H9 (cell line): ENCODE measurements around the gene LRRC8E. TPM values are rescaled to one million over a fixed set of nuclear protein-coding genes. Genes with fewer than 3 reads are reported as not detected.

Source experiments
- DNase-seq: peaks from one replicate; pipeline ENCODE4 v3.0.0-alpha.2; 2017
- H2AFZ ChIP-seq: one replicate; pipeline ENCODE4 v1.6.1; 2013; ENCODE audit warnings: mild to moderate bottlenecking, low read length, control low read depth, moderate library complexity
- H2AK5ac ChIP-seq: 2 replicates; pipeline ENCODE4 v1.6.1; 2013; ENCODE audit warnings: low read length, control low read depth, mixed read lengths; ENCODE audit not compliant: insufficient read length
- H2BK120ac ChIP-seq: one replicate; pipeline ENCODE4 v1.6.1; 2013; ENCODE audit warnings: low read depth, mild to moderate bottlenecking, low read length, control low read depth, inconsistent platforms; ENCODE audit not compliant: poor library complexity, severe bottlenecking
- H2BK12ac ChIP-seq: 2 replicates; pipeline ENCODE4 v1.6.1; 2013; ENCODE audit warnings: low read length, control low read depth, mixed read lengths, low read depth; ENCODE audit not compliant: insufficient read length
- H2BK15ac ChIP-seq: 2 replicates; pipeline ENCODE4 v1.6.1; 2013; ENCODE audit warnings: low read depth, low read length, control low read depth
- H2BK20ac ChIP-seq: one replicate; pipeline ENCODE4 v1.6.1; 2013; ENCODE audit warnings: low read depth, mild to moderate bottlenecking, low read length, control low read depth, inconsistent platforms; ENCODE audit not compliant: poor library complexity, severe bottlenecking
- H2BK5ac ChIP-seq: 2 replicates; pipeline ENCODE4 v1.6.1; 2013; ENCODE audit warnings: low read length, control low read depth, mixed read lengths; ENCODE audit not compliant: insufficient read length
- H3K14ac ChIP-seq: 2 replicates; pipeline ENCODE4 v1.6.1; 2013; ENCODE audit warnings: low read length, control low read depth; ENCODE audit not compliant: insufficient read depth
- H3K18ac ChIP-seq: 2 replicates; pipeline ENCODE4 v1.6.1; 2013; ENCODE audit warnings: low read depth, mild to moderate bottlenecking, mixed read lengths, low read length, control low read depth; ENCODE audit not compliant: insufficient read length
- H3K23ac ChIP-seq: 2 replicates; pipeline ENCODE4 v1.6.1; 2013; ENCODE audit warnings: low read length, control low read depth, mixed read lengths, low read depth; ENCODE audit not compliant: insufficient read length
- H3K23me2 ChIP-seq: 2 replicates; pipeline ENCODE4 v1.6.1; 2013; ENCODE audit warnings: low read depth, mild to moderate bottlenecking, mixed read lengths, low read length, control low read depth; ENCODE audit not compliant: insufficient read length, poor library complexity, severe bottlenecking
- H3K27ac ChIP-seq: 2 replicates; pipeline ENCODE4 v1.5.1; 2013; ENCODE audit warnings: low read length, control low read depth, mixed read lengths, low read depth; ENCODE audit not compliant: insufficient read length
- H3K27me3 ChIP-seq: 2 replicates; pipeline ENCODE4 v1.6.1; 2013; ENCODE audit warnings: low read length, control low read depth, inconsistent platforms; ENCODE audit not compliant: insufficient read depth
- H3K4ac ChIP-seq: 2 replicates; pipeline ENCODE4 v1.6.1; 2013; ENCODE audit warnings: low read depth, mild to moderate bottlenecking, control low read depth, inconsistent platforms, low read length, moderate library complexity
- H3K4me1 ChIP-seq: 2 replicates; pipeline ENCODE4 v1.6.1; 2013; ENCODE audit warnings: low read length, control low read depth, inconsistent platforms; ENCODE audit not compliant: insufficient read depth
- H3K4me2 ChIP-seq: 2 replicates; pipeline ENCODE4 v1.6.1; 2013; ENCODE audit warnings: low read length, control low read depth, mixed read lengths; ENCODE audit not compliant: insufficient read length, insufficient read depth
- H3K56ac ChIP-seq: 2 replicates; pipeline ENCODE4 v1.6.1; 2013; ENCODE audit warnings: low read depth, mild to moderate bottlenecking, mixed read lengths, low read length, control low read depth; ENCODE audit not compliant: insufficient read length
- H3K79me1 ChIP-seq: 2 replicates; pipeline ENCODE4 v1.6.1; 2013; ENCODE audit warnings: low read depth, mild to moderate bottlenecking, moderate library complexity, low read length, control low read depth, inconsistent platforms; ENCODE audit not compliant: insufficient read depth, poor library complexity, severe bottlenecking
- H3K79me2 ChIP-seq: 2 replicates; pipeline ENCODE4 v1.6.1; 2013; ENCODE audit warnings: low read length, control low read depth, inconsistent platforms; ENCODE audit not compliant: insufficient read depth
- H3K9ac ChIP-seq: 2 replicates; pipeline ENCODE4 v1.6.1; 2013; ENCODE audit warnings: low read length, control low read depth, mixed read lengths; ENCODE audit not compliant: insufficient read length; ENCODE audit errors: extremely low read depth
- H3K9me3 ChIP-seq: one replicate; pipeline ENCODE4 v1.6.1; 2013; ENCODE audit warnings: low read depth, low read length, inconsistent platforms; ENCODE audit not compliant: control insufficient read depth
- H3T11ph ChIP-seq: one replicate; pipeline ENCODE4 v1.6.1; 2013; ENCODE audit warnings: mild to moderate bottlenecking, low read length, control low read depth, inconsistent platforms
- H4K20me1 ChIP-seq: one replicate; pipeline ENCODE4 v1.6.1; 2013; ENCODE audit not compliant: control insufficient read depth, insufficient read length, insufficient read depth
- H4K5ac ChIP-seq: 2 replicates; pipeline ENCODE4 v1.6.1; 2013; ENCODE audit warnings: low read depth, mild to moderate bottlenecking, mixed read lengths, low read length, control low read depth; ENCODE audit not compliant: insufficient read length
- H4K8ac ChIP-seq: replicated peaks from 2 replicates; pipeline ENCODE4 v1.6.1; 2013; ENCODE audit warnings: low read length, control low read depth, mixed read lengths, low read depth; ENCODE audit not compliant: insufficient read length
- H4K91ac ChIP-seq: 2 replicates; pipeline ENCODE4 v1.6.1; 2013; ENCODE audit warnings: low read depth, mild to moderate bottlenecking, moderate library complexity, mixed read lengths, low read length, control low read depth; ENCODE audit not compliant: insufficient read length
- H3K27ac Mint-ChIP-seq, 3 experiments: 2 replicates in 2 of 3; 3 replicates in 1 of 3; pipeline ENCODE4 v1.8.0; 2020 to 2021; ENCODE audit warnings: mixed read lengths in 3 of 3, mild to moderate bottlenecking in 1 of 3, moderate library complexity in 1 of 3
- H3K27me3 Mint-ChIP-seq: 2 replicates; pipeline ENCODE4 v1.8.0; 2021; ENCODE audit warnings: low read depth, mild to moderate bottlenecking, moderate library complexity, mixed read lengths
- H3K36me3 Mint-ChIP-seq, 3 experiments: 2 replicates in 2 of 3; 3 replicates in 1 of 3; pipeline ENCODE4 v1.8.0; 2020 to 2021; ENCODE audit warnings: low read depth in 3 of 3, mixed read lengths in 3 of 3; ENCODE audit not compliant: insufficient read depth in 1 of 3
- H3K4me1 Mint-ChIP-seq, 2 experiments: 2 replicates each; pipeline ENCODE4 v1.8.0; 2020; ENCODE audit warnings: mixed read lengths in 2 of 2
- H3K4me3 Mint-ChIP-seq, 2 experiments: 2 replicates in 1 of 2; 3 replicates in 1 of 2; pipeline ENCODE4 v1.8.0; 2020 to 2021; ENCODE audit warnings: mild to moderate bottlenecking in 2 of 2, mixed read lengths in 2 of 2, moderate library complexity in 1 of 2
- H3K9me3 Mint-ChIP-seq, 2 experiments: 2 replicates in 1 of 2; 3 replicates in 1 of 2; pipeline ENCODE4 v1.8.0; 2020; ENCODE audit warnings: mild to moderate bottlenecking in 2 of 2, mixed read lengths in 2 of 2, moderate library complexity in 1 of 2
- WGBS: extraction: QIAGEN DNeasy Blood & Tissue Kit; methylation state at CpG from one replicate; pipeline ENCODE4 v1.1.7; 2013; ENCODE audit warnings: missing lambda C conversion rate, low lambda C conversion rate, mixed read lengths; ENCODE audit not compliant: insufficient read length; ENCODE audit errors: extremely low coverage; 5-methylcytosine and 5-hydroxymethylcytosine counted together
- total RNA-seq: library from RNA; stranded (reverse); gene quantifications from 2 replicates; pipeline ENCODE4 v1.2.1, GENCODE V29; 2021
- TF ChIP-seq, protein P1 (sequence below): fragments of 200-600 bp; sonication (generic); conservative IDR thresholded peaks from 3 replicates; pipeline ENCODE4 v1.8.0; 2021; ENCODE audit warnings: antibody characterized with exemption, mild to moderate bottlenecking

The LRRC8E gene
- total RNA-seq, 1 experiment from 2014 or later, result 4.8 TPM

DNA sequence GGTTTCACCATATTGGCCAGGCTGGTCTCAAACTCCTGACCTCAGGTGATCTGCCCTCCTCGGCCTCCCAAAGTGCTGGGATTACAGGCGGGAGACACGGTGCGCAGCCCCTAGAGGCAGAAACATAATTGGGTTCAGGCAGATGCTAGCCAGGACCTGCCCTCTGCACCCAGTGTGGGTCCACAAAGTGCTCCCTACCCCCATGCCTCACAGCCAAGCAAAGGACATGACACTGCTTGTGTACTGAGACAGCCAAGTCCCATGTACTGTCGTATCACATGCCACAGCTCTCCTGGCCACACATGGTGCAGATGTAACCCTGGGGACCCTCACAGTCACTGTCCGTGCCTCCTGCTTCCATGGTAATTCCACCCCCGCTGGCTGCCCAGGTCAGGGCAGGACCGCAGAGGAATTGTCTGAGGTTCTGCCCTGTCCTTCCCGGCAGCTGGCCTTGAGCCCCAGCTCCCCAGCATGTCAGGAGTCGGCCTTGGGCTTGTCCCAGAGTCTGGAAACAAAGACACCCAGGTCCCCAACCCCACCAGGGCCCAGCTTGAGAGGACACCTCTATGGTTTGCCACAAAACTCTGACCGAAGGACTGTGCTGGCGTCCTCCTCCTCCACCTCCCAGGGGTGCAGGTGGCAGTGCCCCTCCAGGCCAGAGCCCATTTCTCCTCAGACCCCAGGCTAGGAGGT, 21.8 kb upstream of the LRRC8E start:
- H3K23me2 ChIP-seq, result peaks cover 25% of the 10 kb centered on the region

More for the DNA sequence above, 21.8 kb upstream of the LRRC8E start:
- H2BK5ac ChIP-seq, result no peak overlapping the region
- H3K27me3 Mint-ChIP-seq, result peaks cover 45% of the 10 kb centered on the region
- WGBS, result no CpG with 5 or more reads among the region's 12 CpGs
- peaks cover 6% of the 10 kb centered on the region for H4K20me1 ChIP-seq
- no peak overlapping the region for H2BK20ac ChIP-seq
- TF ChIP-seq, protein P1, sequence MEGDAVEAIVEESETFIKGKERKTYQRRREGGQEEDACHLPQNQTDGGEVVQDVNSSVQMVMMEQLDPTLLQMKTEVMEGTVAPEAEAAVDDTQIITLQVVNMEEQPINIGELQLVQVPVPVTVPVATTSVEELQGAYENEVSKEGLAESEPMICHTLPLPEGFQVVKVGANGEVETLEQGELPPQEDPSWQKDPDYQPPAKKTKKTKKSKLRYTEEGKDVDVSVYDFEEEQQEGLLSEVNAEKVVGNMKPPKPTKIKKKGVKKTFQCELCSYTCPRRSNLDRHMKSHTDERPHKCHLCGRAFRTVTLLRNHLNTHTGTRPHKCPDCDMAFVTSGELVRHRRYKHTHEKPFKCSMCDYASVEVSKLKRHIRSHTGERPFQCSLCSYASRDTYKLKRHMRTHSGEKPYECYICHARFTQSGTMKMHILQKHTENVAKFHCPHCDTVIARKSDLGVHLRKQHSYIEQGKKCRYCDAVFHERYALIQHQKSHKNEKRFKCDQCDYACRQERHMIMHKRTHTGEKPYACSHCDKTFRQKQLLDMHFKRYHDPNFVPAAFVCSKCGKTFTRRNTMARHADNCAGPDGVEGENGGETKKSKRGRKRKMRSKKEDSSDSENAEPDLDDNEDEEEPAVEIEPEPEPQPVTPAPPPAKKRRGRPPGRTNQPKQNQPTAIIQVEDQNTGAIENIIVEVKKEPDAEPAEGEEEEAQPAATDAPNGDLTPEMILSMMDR, result peak; percentile 23; the same call in 1 of the 3 replicates
- H3K18ac ChIP-seq, result no peak overlapping the region
- H3K27me3 ChIP-seq, result peaks cover 4% of the 10 kb centered on the region; the same call in 1 of the 2 replicates
- no peak overlapping the region for H3K27ac Mint-ChIP-seq
- no peak overlapping the region for H4K5ac ChIP-seq
- H2BK120ac ChIP-seq, result no peak overlapping the region
- no peaks in the 10 kb centered on the region for H3K79me2 ChIP-seq
- H2BK15ac ChIP-seq, result no peak overlapping the region
- H3K4me1 ChIP-seq, result no peaks in the 10 kb centered on the region; the same call in 1 of the 2 replicates
- no peak overlapping the region for H2BK12ac ChIP-seq
- H3K4ac ChIP-seq, result no peak overlapping the region
- no peak overlapping the region for H3K4me3 Mint-ChIP-seq
- DNase-seq, result no peak
- no peaks in the 10 kb centered on the region for H3K9me3 Mint-ChIP-seq
- H3K4me1 Mint-ChIP-seq, result peaks cover 11 to 37% of the 10 kb centered on the region in 2 experiments
- no peak overlapping the region for H4K8ac ChIP-seq
- no peak overlapping the region for H4K91ac ChIP-seq
- H3T11ph ChIP-seq, result no peak overlapping the region
- H3K27ac ChIP-seq, result no peak overlapping the region
- no peak overlapping the region for H3K23ac ChIP-seq
- no peak overlapping the region for H3K56ac ChIP-seq
- H3K14ac ChIP-seq, result no peak overlapping the region; the same call in 1 of the 2 replicates
- H2AK5ac ChIP-seq, result no peak overlapping the region
- no peaks in the 10 kb centered on the region for H3K79me1 ChIP-seq
- H2AFZ ChIP-seq, result no peak overlapping the region
- H3K4me2 ChIP-seq, result no peak overlapping the region
- no peaks in the 10 kb centered on the region for H3K9me3 ChIP-seq
- H3K36me3 Mint-ChIP-seq, result peaks cover 0 to 6% (median 2%) of the 10 kb centered on the region in 3 experiments; a peak in 2 of 7 replicates
- no peak overlapping the region for H3K9ac ChIP-seq
